Caco-2 (cell line): ENCODE data around the gene MYO1H. TPM values are rescaled to one million over a fixed set of nuclear protein-coding genes. Genes with fewer than 3 reads are reported as not detected.

Experiments
- BruUV-seq: library from RNA; stranded (reverse); fragments of 400-500 nt; replicated peaks from 2 replicates; lab custom pipeline; 2021; lab: Mats Ljungman, UMichigan
- CTCF ChIA-PET: fragments of 300-600 bp; sonication (Branson Sonifier 250); formaldehyde crosslinking; loops from one replicate; lab custom pipeline; 2022; ENCODE audit warnings: antibody characterized with exemption; lab: Charles Lee
- POLR2A ChIA-PET: fragments of 300-600 bp; sonication (Branson Sonifier 250); formaldehyde crosslinking; loops from one replicate; lab custom pipeline; 2022; ENCODE audit warnings: antibody characterized with exemption; lab: Charles Lee
- DNase-seq, 2 experiments: peaks; one replicate each; pipeline versions ENCODE4 v3.0.0 to v3.0.0-alpha.2; 2020 to 2022
- H3K27me3 ChIP-seq: replicated peaks from 2 replicates; pipeline ENCODE4 v1.6.0; 2011; ENCODE audit warnings: low read length; ENCODE audit not compliant: control insufficient read depth, insufficient read depth
- H3K36me3 ChIP-seq: 2 replicates; pipeline ENCODE4 v1.5.1; 2011; ENCODE audit warnings: low read length; ENCODE audit not compliant: control insufficient read depth, insufficient read depth
- H3K4me1 ChIP-seq: fragments of 250-450 bp; sonication (Bioruptor Pico); 2 replicates; pipeline ENCODE4 v1.5.1; 2020; ENCODE audit warnings: mild to moderate bottlenecking
- H3K4me3 ChIP-seq: 2 replicates; pipeline ENCODE4 v1.5.1; 2011; ENCODE audit warnings: low read depth, mild to moderate bottlenecking, control low read depth, low read length
- H3K9me3 ChIP-seq: fragments of 250-450 bp; sonication (Bioruptor Pico); 2 replicates; pipeline ENCODE4 v1.5.1; 2020; ENCODE audit warnings: mild to moderate bottlenecking, moderate library complexity
- H3K27ac Mint-ChIP-seq: one replicate; pipeline ENCODE4 v1.8.0; 2022; ENCODE audit warnings: mixed read lengths; ENCODE audit not compliant: unreplicated experiment
- H3K27me3 Mint-ChIP-seq: one replicate; pipeline ENCODE4 v1.8.0; 2022; ENCODE audit warnings: mixed read lengths; ENCODE audit not compliant: insufficient read depth, unreplicated experiment
- H3K36me3 Mint-ChIP-seq: one replicate; pipeline ENCODE4 v1.8.0; 2022; ENCODE audit warnings: mild to moderate bottlenecking, mixed read lengths; ENCODE audit not compliant: insufficient read depth, unreplicated experiment
- H3K4me1 Mint-ChIP-seq: one replicate; pipeline ENCODE4 v1.8.0; 2022; ENCODE audit warnings: low read depth, mixed read lengths; ENCODE audit not compliant: unreplicated experiment
- H3K4me3 Mint-ChIP-seq: one replicate; pipeline ENCODE4 v1.8.0; 2022; ENCODE audit warnings: mild to moderate bottlenecking, moderate library complexity, mixed read lengths; ENCODE audit not compliant: unreplicated experiment
- H3K9me3 Mint-ChIP-seq: one replicate; pipeline ENCODE4 v1.8.0; 2022; ENCODE audit warnings: mixed read lengths; ENCODE audit not compliant: unreplicated experiment
- intact Hi-C: fragments of 100-400 bp; cut with micrococcal nuclease; formaldehyde crosslinking; loops from one replicate; pipeline ENCODE4 v1.10.0; 2022; ENCODE audit not compliant: unreplicated experiment
- total RNA-seq: library from RNA; stranded (reverse); gene quantifications from 2 replicates; pipeline ENCODE4 v1.2.3, GENCODE V29; 2022
- TF ChIP-seq, protein P1 (sequence below), 2 experiments: fragments of 200-600 bp in 1 of 2; IDR thresholded peaks; 1 replicate in 1 of 2; 2 replicates in 1 of 2; pipeline versions ENCODE4 v1.5.1 to v1.8.0; 2011 to 2022; ENCODE audit warnings: antibody characterized with exemption in 1 of 2, control low read depth in 1 of 2, inconsistent platforms in 1 of 2, low read depth in 1 of 2, low read length in 1 of 2, mild to moderate bottlenecking in 1 of 2, moderate library complexity in 1 of 2; ENCODE audit not compliant: insufficient read depth in 1 of 2, severe bottlenecking in 1 of 2, unreplicated experiment in 1 of 2

Gene MYO1H
- total RNA-seq, 1 experiment from 2014 or later: 0.18 TPM

DNA sequence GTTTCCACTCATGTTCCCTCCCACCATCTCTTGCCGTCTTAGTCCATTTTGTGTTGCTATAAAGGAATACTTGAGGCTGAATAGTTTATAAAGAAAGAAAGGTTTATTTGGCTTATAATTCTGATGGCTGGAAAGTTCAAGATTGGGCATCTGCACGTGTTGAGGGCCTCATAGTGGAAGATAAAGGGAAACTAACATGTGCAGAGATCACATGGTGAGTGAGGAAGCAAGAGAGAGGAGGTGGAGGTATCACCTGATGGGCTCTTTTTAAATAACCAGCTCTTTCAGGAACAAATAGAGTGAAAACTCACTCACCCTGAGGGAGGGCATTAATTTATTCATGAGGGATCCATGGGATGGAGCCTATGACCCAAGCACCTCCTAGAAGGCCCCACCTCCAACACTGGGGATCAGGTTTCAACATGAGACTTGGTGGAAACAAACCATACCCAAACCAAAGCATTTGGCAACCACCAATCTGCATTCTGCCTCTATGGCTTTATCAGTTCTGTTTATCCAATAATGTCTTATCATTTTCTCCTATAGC lies 29.5 kb downstream of the MYO1H start:
- no peaks in the 10 kb centered on the region for H3K9me3 ChIP-seq
- DNase-seq: no peak
- Mint-ChIP-seq H3K27ac (no peak overlapping the region), H3K36me3 (no peaks in the 10 kb centered on the region), H3K4me3 (no peak overlapping the region), H3K27me3 (peaks cover 8% of the 10 kb centered on the region), H3K4me1 (no peaks in the 10 kb centered on the region), H3K9me3 (no peaks in the 10 kb centered on the region)
- H3K27me3 ChIP-seq: no peaks in the 10 kb centered on the region
- no peaks in the 10 kb centered on the region for H3K36me3 ChIP-seq
- intact Hi-C loops: no loop called here
- no TSS peak for BruUV-seq
- POLR2A ChIA-PET: no interaction called here
- no peak overlapping the region for H3K4me3 ChIP-seq
- no peaks in the 10 kb centered on the region for H3K4me1 ChIP-seq
- CTCF ChIA-PET: no interaction called here
- TF ChIP-seq, protein P1, sequence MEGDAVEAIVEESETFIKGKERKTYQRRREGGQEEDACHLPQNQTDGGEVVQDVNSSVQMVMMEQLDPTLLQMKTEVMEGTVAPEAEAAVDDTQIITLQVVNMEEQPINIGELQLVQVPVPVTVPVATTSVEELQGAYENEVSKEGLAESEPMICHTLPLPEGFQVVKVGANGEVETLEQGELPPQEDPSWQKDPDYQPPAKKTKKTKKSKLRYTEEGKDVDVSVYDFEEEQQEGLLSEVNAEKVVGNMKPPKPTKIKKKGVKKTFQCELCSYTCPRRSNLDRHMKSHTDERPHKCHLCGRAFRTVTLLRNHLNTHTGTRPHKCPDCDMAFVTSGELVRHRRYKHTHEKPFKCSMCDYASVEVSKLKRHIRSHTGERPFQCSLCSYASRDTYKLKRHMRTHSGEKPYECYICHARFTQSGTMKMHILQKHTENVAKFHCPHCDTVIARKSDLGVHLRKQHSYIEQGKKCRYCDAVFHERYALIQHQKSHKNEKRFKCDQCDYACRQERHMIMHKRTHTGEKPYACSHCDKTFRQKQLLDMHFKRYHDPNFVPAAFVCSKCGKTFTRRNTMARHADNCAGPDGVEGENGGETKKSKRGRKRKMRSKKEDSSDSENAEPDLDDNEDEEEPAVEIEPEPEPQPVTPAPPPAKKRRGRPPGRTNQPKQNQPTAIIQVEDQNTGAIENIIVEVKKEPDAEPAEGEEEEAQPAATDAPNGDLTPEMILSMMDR (IDR thresholded peaks at IDR 0.05; ENCODE audit: insufficient read depth in 1 of 2, low read depth in 1 of 2, low read length in 1 of 2, severe bottlenecking in 1 of 2, unreplicated experiment in 1 of 2): no peak

DNA sequence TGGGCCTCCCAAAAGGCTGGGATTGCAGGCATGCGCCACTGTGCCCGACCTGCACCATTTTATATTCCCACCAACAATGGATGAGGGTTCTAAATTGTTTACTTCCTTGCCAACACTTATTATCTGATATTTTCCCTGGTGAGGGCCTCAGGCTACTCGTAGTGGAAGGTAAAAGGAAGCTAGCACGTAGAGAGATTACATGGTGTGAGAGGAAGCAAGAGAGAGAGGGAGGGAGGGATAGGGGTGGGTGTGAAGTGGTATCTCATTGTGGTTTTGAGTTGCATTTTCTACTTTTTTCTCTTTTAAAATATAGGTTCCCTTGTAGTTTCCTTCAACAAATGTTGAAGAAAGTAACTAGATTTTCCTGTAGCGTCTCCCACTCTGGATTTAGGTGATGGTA lies 30.9 kb downstream of the MYO1H start:
- no peaks in the 10 kb centered on the region for H3K36me3 ChIP-seq
- POLR2A ChIA-PET: no interaction called here
- BruUV-seq: no TSS peak
- CTCF ChIA-PET: no interaction called here
- H3K4me3 ChIP-seq: no peak overlapping the region
- Mint-ChIP-seq H3K36me3 (no peaks in the 10 kb centered on the region), H3K4me3 (no peak overlapping the region), H3K4me1 (no peaks in the 10 kb centered on the region), H3K27ac (no peak overlapping the region), H3K9me3 (no peaks in the 10 kb centered on the region), H3K27me3 (peaks cover 11% of the 10 kb centered on the region)
- TF ChIP-seq, protein P1 (IDR thresholded peaks at IDR 0.05; ENCODE audit: insufficient read depth in 1 of 2, low read depth in 1 of 2, low read length in 1 of 2, severe bottlenecking in 1 of 2, unreplicated experiment in 1 of 2): no peak
- no peak for DNase-seq
- H3K27me3 ChIP-seq: no peaks in the 10 kb centered on the region
- H3K9me3 ChIP-seq: no peaks in the 10 kb centered on the region
- H3K4me1 ChIP-seq: no peaks in the 10 kb centered on the region
- intact Hi-C loops: no loop called here

DNA sequence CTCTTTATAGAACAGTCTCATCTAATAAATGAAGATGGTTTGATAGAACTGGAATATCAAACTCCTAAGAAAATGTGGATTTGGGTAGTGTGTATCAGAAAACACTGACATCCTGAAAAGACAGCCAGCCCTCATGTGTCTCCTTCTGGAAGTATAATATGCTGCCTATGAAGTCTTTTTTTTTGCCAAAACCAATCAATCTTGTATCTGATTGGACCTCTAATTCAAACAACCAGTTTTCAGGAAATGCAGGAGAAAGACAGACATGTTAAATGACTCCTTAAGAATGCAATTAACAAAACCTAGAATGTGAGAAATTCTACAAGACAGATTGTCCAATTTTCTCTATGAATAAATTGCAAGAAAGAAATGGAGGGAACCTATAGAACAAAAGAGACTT lies 34.3 kb downstream of the MYO1H start:
- ChIA-PET CTCF (interaction anchor here (1.4 kb wide), 1 partner anchor 118 kb away, joined by 10 read pairs; no protein-coding TSS in a partner anchor), POLR2A (no interaction called here)
- peaks cover 16% of the 10 kb centered on the region for H3K27me3 Mint-ChIP-seq

More for the DNA sequence above, 34.3 kb downstream of the MYO1H start:
- intact Hi-C loops: loop anchor here (10.0 kb wide), 1 partner anchor 267 kb away; the partner anchor contains the start of gene ACACB
- Histone ChIP-seq H3K36me3 (no peaks in the 10 kb centered on the region), H3K9me3 (no peaks in the 10 kb centered on the region), H3K27me3 (0 out of 2 replicates have a peak, but pooled peaks cover 1% of the 10 kb centered on the region), H3K4me1 (no peaks in the 10 kb centered on the region), H3K4me3 (no peak overlapping the region)
- H3K27ac Mint-ChIP-seq: no peak overlapping the region
- no peaks in the 10 kb centered on the region for H3K4me1 Mint-ChIP-seq
- TF ChIP-seq, protein P1 (IDR thresholded peaks at IDR 0.05; ENCODE audit: insufficient read depth in 1 of 2, low read depth in 1 of 2, low read length in 1 of 2, severe bottlenecking in 1 of 2, unreplicated experiment in 1 of 2): no peak
- no peak overlapping the region for H3K4me3 Mint-ChIP-seq
- no peaks in the 10 kb centered on the region for H3K9me3 Mint-ChIP-seq
- no peaks in the 10 kb centered on the region for H3K36me3 Mint-ChIP-seq
- BruUV-seq: no TSS peak
- DNase-seq: no peak
